HepG2 (cell line): ENCODE data around the gene CDC42EP4. TPM values are rescaled to one million over a fixed set of nuclear protein-coding genes. Genes with fewer than 3 reads are reported as not detected.
A peak's percentile ranks its signal among the peaks of the same experiment; 100 is the strongest.

ENCODE experiments used
- BRF2 ChIP-seq: sonication (generic); formaldehyde crosslinking; IDR thresholded peaks from 2 replicates; pipeline ENCODE4 v1.8.1; 2022; ENCODE audit warnings: mild to moderate bottlenecking, missing genetic modification reagents
- GLMP ChIP-seq: sonication (generic); formaldehyde crosslinking; IDR thresholded peaks from 2 replicates; pipeline ENCODE4 v1.9.0; 2021; ENCODE audit warnings: missing genetic modification reagents, mild to moderate bottlenecking, borderline replicate concordance
- HBP1 ChIP-seq: IDR thresholded peaks from 2 replicates; pipeline ENCODE4 v1.6.1; 2016; ENCODE audit warnings: low read depth, control low read depth
- HNRNPH1 ChIP-seq: fragments of 200-400 bp; formaldehyde crosslinking; optimal IDR thresholded peaks from 2 replicates; pipeline ENCODE3; 2017; ENCODE audit warnings: mild to moderate bottlenecking, low read depth, low read length
- KAT2B ChIP-seq: fragments of 150-350 bp; IDR thresholded peaks from 2 replicates; pipeline ENCODE4 v1.6.1; 2014; ENCODE audit warnings: low read depth, low read length, borderline replicate concordance
- MEIS1 ChIP-seq: sonication (generic); formaldehyde crosslinking; IDR thresholded peaks from 2 replicates; pipeline ENCODE4 v1.9.0; 2021; ENCODE audit warnings: mild to moderate bottlenecking, missing genetic modification reagents, moderate library complexity, borderline replicate concordance
- MYNN ChIP-seq: sonication (generic); formaldehyde crosslinking; IDR thresholded peaks from 2 replicates; pipeline ENCODE4 v1.4.0; 2020; ENCODE audit warnings: mild to moderate bottlenecking, low read depth, missing genetic modification reagents
- NAIF1 ChIP-seq: sonication (generic); formaldehyde crosslinking; IDR thresholded peaks from 2 replicates; pipeline ENCODE4 v1.5.0; 2020; ENCODE audit warnings: mild to moderate bottlenecking, missing genetic modification reagents, borderline replicate concordance
- NFYC ChIP-seq: IDR thresholded peaks from 2 replicates; pipeline ENCODE4 v1.6.1; 2016; ENCODE audit warnings: missing genetic modification reagents, missing compliant biosample characterization
- NRL ChIP-seq: sonication (generic); formaldehyde crosslinking; IDR thresholded peaks from 2 replicates; pipeline ENCODE4 v1.5.0; 2020; ENCODE audit warnings: missing genetic modification reagents, mild to moderate bottlenecking, moderate library complexity, borderline replicate concordance
- PLSCR1 ChIP-seq: sonication (generic); formaldehyde crosslinking; IDR thresholded peaks from 2 replicates; pipeline ENCODE4 v1.5.0; 2020; ENCODE audit warnings: missing genetic modification reagents, mild to moderate bottlenecking, borderline replicate concordance
- TMF1 ChIP-seq: sonication (generic); formaldehyde crosslinking; IDR thresholded peaks from 2 replicates; pipeline ENCODE4 v1.8.1; 2022; ENCODE audit warnings: low read depth, missing genetic modification reagents
- ZBTB21 ChIP-seq: sonication (generic); formaldehyde crosslinking; IDR thresholded peaks from 2 replicates; pipeline ENCODE4 v1.4.0; 2020; ENCODE audit warnings: missing genetic modification reagents
- ZBTB46 ChIP-seq: sonication (generic); formaldehyde crosslinking; IDR thresholded peaks from 2 replicates; pipeline ENCODE4 v1.4.0; 2020; ENCODE audit warnings: mild to moderate bottlenecking, missing genetic modification reagents, borderline replicate concordance
- ZKSCAN8 ChIP-seq: IDR thresholded peaks from 2 replicates; pipeline ENCODE4 v1.6.1; 2016; ENCODE audit warnings: borderline replicate concordance, missing genetic modification reagents, missing compliant biosample characterization
- ZNF12 ChIP-seq: sonication (generic); formaldehyde crosslinking; IDR thresholded peaks from 2 replicates; pipeline ENCODE4 v1.5.0; 2020; ENCODE audit warnings: missing genetic modification reagents
- ZNF331 ChIP-seq: sonication (generic); formaldehyde crosslinking; IDR thresholded peaks from 2 replicates; pipeline ENCODE4 v1.4.0; 2020; ENCODE audit warnings: missing genetic modification reagents
- ZNF468 ChIP-seq: sonication (generic); formaldehyde crosslinking; IDR thresholded peaks from 2 replicates; pipeline ENCODE4 v1.8.0; 2022; ENCODE audit warnings: mild to moderate bottlenecking, moderate library complexity, missing genetic modification reagents
- ZNF574 ChIP-seq: sonication (generic); formaldehyde crosslinking; IDR thresholded peaks from 2 replicates; pipeline ENCODE4 v1.4.0; 2020; ENCODE audit warnings: missing genetic modification reagents
- ZNF749 ChIP-seq: sonication (generic); formaldehyde crosslinking; IDR thresholded peaks from 2 replicates; pipeline ENCODE4 v1.8.0; 2022; ENCODE audit warnings: mild to moderate bottlenecking, missing genetic modification reagents, moderate library complexity, borderline replicate concordance
- ZNF782 ChIP-seq: sonication (generic); formaldehyde crosslinking; IDR thresholded peaks from 2 replicates; pipeline ENCODE4 v1.4.0; 2020; ENCODE audit warnings: missing genetic modification reagents, mild to moderate bottlenecking, borderline replicate concordance
- polyA plus RNA-seq, 8 experiments: library from polyadenylated mRNA; depleted of rRNA in 3 of 8; stranded (reverse) in 7 of 8; unstranded in 1 of 8; fragments of >200 nt; fragmentation: Illumina TruSeq in 4 of 8; extraction: Trizol in 4 of 8; gene quantifications; 2 replicates each; pipeline versions ENCODE4 v1.2.1 to v1.2.3, GENCODE V29; 2011 to 2016; ENCODE audit warnings: low read depth in 4 of 8, missing spikeins in 1 of 8, mixed read lengths in 1 of 8; ENCODE audit not compliant: insufficient read depth in 1 of 8
- total RNA-seq, 5 experiments: library from RNA; depleted of rRNA; stranded (reverse); fragments of >200 nt; fragmentation: Illumina TruSeq; extraction: Trizol; gene quantifications; 2 replicates each; pipeline ENCODE4 v1.2.3, GENCODE V29; 2016; ENCODE audit warnings: low read depth in 1 of 5

Gene CDC42EP4
- total and polyA plus RNA-seq, 2 of the 13 experiments (the other 11 are each of a cell fraction or from before 2014, with no cell fraction given): 19.0 to 54.0 TPM

GRCh38 chr17:73278049-73278464 lies 33.7 kb downstream of the CDC42EP4 start (continued):
- TF ChIP-seq HBP1 (CRISPR knock-in tag) (no peak), ZKSCAN8 (CRISPR knock-in tag) (no peak; the same call in 1 of the 2 replicates), ZNF749 (CRISPR knock-in tag) (no peak), ZNF782 (CRISPR knock-in tag) (no peak), ZBTB46 (no peak), ZBTB21 (no peak), HNRNPH1 (no peak), ZNF331 (peak; percentile 74), BRF2 (CRISPR knock-in tag) (0 out of 2 replicates have a peak, but pooled peaks have one; percentile 15), PLSCR1 (CRISPR knock-in tag) (no peak; the same call in 1 of the 2 replicates), ZNF12 (CRISPR knock-in tag) (no peak; the same call in 1 of the 2 replicates), GLMP (no peak), MEIS1 (CRISPR knock-in tag) (no peak), TMF1 (CRISPR knock-in tag) (no peak), NFYC (CRISPR knock-in tag) (no peak), ZNF574 (CRISPR knock-in tag) (0 out of 2 replicates have a peak, but pooled peaks have one; percentile 20), ZNF468 (no peak), KAT2B (no peak), NAIF1 (CRISPR knock-in tag) (no peak), MYNN (CRISPR knock-in tag) (no peak), NRL (CRISPR knock-in tag) (no peak)
